ENCODE results near the gene CTSZ.

CTSZ gene

DNA sequence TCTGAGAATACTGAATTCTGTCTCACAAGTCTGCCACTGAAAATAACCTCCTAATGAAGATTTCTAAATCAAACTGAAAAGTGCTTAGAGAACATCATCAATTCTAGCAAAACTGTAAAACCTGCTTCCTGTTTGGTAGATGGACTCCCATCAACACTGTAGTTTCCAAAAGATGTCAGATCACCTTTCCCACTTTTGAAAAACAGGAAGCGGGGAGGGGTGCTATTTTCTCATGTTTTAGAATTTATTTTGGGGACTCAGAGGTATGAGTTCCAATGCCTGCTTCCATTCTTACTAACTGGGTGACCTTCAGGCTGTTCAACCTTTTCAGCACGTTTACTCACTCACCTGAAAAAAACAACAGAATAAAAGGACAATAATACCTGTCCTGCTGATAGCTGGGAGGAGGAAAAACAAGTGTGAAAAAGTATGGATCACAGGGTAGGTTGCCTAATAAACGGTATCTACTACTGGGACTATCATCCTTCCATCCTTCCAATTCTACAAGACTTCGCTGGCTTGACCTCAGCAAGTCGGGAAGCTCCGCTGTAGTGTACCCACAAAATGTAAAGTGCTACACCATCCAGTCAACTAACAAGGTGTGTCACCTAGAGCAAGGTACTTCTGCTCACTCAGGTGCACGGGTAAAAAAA is 24.0 kb upstream of the CTSZ start:
- DNase-seq: no peak

DNA sequence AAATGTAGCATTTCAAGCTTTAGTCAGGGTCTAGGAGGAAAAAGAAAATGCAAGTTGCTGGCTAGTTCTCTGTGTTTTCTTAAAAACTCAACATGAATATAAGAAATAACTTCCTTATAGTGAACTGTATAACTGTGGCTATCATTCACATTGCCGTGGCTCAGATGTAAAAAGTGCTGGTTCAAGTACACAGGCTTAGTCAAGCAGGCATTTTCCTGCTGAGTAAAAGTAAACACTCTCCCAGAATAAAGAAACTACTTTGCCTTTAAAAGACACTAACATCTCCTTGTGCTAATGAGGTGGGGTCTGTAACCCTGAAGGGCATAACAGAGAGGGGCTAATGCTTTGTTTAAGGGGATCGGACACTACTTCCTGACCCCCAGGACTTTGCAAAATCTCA is 21.8 kb upstream of the CTSZ start:
- DNase-seq: no peak

DNA sequence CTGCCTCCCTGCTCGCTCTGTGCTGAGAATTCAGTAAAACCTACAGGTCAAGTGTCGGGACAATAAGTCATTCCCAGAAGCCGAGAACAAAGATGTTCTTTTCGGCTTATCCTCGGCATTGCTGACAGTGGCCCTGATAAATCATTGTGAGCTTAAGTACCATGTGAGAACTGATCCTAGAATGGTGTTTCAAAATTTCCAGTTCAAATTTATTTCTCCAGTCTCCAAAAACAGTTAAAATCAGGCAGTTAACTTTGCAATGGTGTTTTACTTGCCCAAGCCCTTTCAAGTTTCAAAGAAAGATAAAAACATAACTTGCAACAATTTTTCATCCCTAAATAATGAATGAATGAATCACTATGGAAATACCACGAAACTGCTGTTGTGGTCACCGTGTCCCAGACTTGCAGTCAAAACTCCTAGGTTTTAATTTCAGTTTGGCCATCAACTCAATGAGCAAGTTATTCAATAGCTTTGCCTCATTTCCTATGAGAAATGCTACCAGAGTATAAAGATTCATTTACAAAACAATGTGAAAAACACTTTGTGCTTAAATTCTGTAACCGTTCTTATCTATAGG is 20.8 kb upstream of the CTSZ start:
- DNase-seq: no peak

DNA sequence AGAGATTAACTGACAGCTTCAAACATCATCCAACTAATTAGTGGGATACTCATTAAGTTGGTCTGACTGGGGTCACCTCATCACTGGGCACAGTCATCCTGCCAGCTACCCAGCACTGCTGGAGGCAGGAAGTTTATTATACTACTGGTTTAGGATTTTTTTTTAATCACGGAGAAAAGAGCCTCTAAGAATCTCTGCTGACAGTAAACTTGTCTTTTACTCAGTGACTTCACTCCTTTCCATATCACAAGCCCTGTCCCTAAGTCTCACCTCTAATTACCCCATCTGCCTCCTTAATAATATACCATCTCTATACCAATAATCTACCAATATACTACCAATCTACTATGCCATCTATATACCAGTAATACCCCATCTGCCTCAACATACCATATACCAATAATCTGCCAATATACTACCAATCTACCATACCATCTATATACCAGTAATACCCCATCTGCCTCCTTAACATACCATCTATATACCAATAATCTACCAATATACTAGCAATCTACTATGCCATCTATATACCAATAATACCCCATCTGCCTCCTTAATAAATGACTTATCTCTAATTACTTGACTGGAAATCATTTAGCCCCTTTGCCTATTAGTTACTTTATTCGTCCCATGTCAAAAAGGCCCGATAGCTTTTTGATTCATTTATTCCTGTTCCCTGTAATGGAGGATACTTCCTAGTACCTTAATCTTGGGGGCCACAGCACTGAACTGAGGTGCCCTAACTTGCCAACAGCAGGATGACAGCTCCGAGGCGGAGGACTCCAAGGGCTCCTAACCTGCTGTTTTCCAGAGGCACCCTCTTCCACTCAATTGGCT is 20.1 kb upstream of the CTSZ start:
- DNase-seq: no peak

DNA sequence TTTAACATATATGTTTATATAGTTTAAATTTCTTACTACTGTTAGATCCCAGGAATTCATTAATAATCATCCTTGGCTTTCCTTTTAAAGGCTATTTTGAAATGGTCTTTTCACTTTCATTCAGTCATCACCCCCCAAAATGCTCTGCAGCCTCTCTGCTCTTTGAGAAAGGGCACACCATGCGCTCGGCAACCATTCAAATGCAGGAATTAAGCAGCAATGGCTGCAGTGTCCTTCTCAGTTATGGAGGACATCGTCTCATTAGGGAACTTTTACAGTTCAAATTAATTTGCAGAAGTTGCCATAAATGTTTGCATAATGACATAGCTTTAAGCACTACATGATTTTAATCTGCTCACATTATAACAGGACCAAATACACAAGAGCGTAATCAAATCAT is 18.5 kb upstream of the CTSZ start:
- no peak for DNase-seq

DNA sequence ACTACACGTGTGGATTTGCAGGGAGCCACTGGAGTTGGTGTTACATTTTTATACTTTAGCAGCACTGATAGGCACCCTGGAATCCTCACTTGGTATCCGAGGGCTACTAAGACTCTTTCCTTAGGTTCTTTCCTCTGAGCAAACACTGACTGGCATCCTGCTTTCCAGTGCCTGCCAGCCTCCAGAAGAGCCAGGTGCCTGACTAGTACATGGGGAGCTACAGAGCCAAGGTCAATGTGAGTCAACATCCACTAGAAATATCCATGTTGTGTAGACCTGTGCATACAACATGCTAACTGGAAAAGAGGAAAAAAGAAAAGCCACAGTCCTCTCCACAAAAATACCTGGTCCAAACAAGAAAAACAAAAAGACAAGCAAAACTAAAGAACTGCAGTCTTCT is 18.0 kb upstream of the CTSZ start:
- no peak for DNase-seq

DNA sequence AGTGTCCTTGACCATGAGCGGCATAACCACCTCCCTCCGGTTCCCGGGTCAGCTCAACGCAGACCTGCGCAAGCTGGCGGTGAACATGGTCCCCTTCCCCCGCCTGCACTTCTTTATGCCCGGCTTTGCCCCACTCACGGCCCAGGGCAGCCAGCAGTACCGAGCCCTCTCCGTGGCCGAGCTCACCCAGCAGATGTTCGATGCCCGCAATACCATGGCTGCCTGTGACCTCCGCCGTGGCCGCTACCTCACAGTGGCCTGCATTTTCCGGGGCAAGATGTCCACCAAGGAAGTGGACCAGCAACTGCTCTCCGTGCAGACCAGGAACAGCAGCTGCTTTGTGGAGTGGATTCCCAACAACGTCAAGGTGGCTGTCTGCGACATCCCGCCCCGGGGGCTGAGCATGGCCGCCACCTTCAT is 17.1 kb upstream of the CTSZ start:
- no peak for DNase-seq

DNA sequence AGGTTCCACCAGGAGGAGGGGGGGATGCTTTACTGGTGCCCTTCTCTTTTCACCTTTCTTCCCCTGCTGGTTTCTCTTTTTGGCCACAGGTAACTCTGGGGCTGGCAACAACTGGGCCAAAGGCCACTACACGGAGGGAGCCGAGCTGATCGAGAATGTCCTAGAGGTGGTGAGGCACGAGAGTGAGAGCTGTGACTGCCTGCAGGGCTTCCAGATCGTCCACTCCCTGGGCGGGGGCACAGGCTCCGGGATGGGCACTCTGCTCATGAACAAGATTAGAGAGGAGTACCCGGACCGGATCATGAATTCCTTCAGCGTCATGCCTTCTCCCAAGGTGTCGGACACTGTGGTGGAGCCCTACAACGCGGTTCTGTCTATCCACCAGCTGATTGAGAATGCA is 16.6 kb upstream of the CTSZ start:
- no peak for DNase-seq

DNA sequence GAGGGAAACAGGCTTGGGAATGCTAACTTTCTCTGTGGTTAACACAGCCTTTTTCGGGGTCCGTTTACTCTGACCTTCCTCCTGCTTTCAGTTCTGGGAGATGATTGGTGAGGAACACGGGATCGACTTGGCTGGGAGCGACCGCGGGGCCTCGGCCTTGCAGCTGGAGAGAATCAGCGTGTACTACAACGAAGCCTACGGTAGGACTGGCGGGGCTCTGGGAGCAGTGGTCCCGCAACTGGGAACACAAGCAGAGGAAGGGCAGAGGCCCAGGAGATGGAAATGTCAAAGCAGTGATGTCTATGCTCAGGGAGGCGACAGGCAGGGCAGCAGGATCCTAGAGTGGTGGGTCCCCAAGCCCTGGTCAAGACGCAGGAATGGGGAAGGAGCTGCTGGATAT is 15.7 kb upstream of the CTSZ start:
- DNase-seq: no peak

DNA sequence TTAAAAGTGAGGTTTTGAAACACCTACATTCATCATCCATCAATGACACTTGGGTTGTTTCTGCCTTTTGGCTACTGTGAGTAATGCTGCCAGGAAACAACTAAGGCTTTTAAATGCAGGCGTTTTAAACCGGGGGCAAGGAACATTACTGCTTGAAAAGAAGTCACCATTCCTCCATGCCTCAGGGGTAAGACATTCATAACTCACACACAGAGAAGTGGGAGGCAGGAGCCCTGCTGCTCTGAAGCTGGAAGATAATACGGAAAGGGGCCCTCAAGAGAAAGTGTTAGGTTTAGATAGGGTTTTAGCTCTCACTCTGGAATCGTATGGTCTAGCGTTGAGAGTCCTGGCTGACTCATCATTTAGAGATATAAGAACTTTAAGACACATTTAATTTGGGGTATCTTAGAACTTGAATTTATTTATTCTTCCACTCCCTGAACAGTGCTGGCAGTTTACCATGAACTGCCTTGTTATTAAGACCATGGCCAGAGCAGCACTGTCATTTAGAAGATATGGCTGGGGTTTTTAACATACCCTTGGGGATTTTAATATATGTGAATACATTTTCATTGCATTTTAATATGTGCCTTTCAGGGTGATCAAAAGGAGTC is 14.0 kb upstream of the CTSZ start:
- DNase-seq: no peak

DNA sequence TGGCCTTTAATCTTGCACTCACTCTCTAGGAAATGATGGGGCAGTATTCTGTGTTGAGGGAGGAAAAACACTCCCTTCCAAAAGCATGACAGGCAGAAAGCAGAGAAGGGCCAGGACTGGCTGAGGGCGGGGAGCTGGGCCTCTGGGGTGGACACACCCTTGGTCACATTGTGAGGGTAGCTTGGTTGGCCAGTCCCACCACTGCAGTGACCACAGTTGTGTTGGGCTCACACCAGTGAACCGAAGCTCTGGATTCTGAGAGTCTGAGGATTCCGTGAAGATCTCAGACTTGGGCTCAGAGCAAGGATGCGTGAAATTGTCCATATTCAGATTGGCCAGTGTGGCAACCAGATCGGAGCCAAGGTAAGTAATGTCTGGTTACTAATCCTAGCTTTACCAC is 12.2 kb upstream of the CTSZ start, which contains the start of gene TUBB1:
TSS of gene TUBB1 (plus strand) at position 213 of the 400 bp plus-strand sequence. CDS start at position 307, 94 bp downstream.
- DNase-seq: no peak

DNA sequence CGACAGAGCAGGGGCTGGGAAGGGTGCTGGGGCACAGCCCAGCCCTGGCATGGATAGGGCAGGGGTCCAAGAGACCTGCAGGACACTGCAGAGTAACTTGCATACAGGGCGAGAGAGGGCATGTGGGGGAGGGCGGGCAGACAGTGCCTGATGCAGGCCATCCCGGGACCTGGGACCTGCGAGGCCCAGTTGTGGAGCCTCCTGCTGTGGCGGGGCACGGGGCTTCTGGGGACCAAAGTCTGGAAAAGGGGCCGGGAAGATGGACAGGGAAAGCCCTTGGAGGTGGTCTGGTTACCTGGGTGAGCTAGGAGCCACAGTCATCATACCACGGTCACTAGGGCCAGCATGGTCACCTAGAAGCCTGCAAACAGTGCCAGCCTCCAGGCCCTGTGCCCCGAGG is 11.8 kb upstream of the CTSZ start:
- DNase-seq: no peak

DNA sequence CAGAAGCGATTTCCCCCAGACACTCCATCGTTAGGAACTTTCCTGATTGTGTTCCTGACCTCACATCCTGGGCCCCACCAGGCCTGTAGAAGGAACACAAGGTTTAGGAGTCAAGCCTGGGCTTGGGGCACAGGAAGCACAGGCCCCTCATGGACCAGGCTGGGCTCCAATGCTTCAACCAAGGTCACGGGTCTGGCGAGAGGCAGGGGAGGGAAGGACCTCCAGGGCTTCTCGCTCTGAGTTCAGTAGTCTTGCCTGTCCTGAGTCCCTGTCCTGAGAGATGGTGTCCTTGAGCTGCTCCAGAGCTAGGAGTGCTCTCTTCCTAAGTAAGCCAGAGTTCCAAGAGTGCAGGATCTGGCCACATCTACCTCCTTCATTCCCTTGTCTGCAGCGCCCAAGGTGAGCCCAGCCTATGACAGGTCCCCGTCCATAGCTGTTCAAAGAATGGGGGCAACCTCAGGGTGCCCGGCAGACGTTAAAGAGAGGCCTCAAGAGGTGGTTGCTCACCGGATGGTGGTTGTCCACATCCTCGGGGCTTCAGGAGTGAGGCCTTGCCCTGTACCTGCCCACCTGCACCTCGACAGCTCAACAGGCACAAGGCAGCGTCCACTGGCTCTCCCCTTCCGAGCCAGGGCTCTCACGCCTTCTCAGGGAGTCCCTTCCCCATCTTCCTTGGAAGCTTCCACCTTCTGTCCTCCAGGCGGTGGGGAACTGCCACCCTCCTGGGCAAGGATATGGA is 10.6 kb upstream of the CTSZ start:
- no peak for DNase-seq

DNA sequence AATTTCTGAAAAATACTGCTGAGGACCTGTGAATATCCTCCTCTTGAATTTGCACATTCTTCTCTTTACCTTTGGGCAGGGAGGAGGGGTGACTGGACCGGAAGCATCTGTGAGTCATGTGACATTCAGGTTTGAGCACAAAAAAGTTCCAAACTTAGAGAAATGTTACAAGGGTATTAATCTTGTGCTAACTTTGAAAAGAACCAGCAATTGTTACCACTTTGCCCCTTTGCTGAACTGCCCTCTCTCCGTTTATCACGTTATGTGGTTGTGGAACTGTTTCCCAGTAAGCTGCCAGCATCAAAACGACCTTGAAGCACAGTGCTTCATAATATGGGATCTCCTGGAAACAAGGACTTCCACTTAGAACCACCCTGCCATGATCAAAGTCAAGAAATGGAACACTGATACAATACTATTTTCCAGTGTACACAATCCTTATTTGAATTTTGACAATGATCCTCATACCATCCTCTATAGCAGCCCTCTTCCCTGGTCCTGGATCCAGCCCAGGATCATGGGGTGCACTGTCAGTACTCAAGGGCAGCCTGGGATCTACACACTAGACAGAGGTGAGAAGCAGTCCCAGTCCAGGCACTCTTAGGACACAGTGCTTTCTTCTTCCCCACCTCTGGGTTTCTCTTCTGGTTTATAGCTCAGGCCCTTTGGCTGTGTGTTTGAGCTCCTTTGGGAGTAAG is 9.9 kb upstream of the CTSZ start:
- peak; percentile 34 for DNase-seq

DNA sequence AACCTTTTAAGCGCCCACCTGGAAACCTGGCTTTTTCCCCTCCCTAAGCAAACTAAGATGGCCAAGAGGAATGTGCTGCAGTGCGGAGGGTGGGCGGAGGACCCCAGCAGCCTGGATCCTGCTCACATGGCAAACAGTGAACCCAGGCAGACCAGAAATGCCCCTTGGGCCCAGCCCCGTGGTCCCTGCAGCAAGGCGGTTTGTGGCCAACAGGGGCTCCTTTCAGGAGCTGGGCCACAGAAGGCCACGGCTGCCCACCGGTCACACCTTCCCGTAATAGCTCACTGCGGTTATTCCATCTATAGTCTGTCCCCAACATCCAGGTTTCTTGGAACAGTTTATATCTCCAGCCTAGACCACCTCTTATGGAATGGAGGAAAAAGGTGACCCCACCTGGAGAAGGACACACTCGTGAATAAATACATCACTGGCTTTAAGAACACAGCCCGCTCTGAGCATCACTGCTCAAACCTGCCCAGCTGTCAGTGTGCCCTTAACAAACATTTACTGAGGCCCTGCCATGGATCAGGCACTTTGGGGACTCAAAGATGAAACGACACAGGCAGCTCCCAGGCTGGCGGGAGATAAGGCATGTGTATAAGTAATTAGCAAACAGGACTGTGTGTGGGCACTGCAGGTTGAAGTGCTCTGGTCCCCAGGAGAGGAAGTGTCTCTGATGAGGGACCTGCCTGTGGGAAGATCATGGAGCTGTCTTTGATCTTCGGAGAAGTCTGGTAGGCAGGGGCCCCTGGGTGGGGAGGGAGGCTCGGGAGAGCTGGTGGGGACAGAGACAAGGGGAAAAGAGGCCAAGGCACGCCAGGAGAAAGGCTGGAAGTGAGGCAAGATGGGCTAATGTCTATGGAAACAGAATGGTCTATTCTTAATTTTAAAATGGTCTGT is 9.0 kb upstream of the CTSZ start:
- DNase-seq: no peak

DNA sequence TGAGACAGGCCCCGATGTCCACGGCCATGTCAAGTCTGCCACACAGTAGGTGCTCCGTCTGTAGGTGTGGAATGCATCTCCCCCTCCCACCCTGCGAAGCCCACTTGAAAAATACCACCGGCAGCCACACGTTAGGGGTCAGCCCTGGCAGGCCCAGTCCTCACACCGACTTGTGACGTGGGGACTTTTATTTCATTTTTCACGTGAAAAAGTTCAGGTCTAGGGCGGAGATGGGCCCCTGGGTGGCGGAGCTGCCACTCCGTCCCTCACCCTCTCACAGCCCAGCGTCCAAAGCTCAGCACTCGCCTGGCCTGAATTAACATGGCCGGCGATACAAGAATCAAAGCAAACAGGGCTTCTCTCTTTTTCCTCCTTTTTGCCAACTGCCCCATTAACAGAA is 8.4 kb upstream of the CTSZ start:
- DNase-seq: no peak

DNA sequence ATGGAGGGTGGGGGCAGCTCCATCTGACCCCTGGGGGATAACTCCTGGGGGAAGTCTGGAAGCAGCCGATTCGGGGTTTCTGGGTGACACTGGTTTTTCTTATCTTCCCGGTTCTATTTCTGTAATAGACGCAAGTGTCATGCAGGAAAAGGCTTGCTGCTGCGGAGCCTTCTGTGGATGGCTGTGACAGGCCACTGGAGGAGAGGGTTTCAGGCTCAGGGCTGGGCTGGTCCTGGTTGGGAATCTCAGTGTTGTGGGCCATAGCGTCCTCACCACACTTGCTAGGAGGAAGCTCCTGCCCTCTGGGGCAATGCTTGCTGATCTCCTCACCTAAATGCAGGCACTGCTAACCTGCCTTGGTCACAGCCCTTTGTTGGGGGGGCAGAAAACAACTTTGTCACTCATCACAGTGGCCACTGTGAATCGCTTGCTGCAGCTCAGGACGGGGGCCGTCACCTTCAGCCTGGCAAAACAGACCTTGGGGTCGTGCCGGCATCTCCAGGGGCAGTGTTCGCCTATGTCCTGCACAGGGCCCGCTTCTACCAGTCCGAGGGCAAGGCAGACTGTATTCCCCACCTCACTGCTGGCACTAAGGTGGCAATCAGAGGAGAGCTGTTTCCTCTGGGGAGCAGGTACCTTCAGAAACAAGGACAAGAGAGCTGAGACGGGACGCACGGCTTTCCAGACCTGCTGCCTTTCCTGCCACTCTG is 7.8 kb upstream of the CTSZ start:
- no peak for DNase-seq

DNA sequence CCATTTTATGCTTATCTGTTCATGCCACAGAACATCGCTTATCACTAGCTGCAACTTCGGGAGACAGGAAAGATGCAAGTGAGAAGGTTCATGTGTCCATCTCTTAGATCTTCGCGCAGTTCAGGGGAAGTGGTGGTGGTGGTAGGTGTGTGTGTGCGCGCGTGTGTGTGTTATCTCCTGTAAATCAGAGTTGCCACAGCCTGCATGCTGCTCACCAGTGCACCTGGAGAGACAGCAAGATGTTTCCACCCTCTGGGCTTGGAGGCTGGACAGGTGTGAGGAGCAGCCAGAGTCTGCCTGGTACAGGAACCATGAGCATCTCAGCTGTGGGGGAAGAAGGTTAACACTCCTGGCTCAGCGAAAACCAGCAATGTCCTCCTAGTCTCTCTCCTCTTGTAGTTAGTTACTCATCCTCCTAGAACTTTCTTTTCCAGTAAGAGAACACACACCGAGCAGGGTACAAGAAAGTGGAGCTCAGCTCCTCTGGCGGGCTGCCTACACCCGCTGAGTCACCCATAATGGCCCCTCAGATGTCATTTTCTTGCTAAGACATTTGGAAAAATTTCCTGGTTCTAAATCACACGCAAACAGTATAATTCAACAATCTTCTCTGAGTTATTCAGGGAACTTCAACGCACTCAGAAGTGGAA is 7.0 kb upstream of the CTSZ start:
- DNase-seq: no peak

DNA sequence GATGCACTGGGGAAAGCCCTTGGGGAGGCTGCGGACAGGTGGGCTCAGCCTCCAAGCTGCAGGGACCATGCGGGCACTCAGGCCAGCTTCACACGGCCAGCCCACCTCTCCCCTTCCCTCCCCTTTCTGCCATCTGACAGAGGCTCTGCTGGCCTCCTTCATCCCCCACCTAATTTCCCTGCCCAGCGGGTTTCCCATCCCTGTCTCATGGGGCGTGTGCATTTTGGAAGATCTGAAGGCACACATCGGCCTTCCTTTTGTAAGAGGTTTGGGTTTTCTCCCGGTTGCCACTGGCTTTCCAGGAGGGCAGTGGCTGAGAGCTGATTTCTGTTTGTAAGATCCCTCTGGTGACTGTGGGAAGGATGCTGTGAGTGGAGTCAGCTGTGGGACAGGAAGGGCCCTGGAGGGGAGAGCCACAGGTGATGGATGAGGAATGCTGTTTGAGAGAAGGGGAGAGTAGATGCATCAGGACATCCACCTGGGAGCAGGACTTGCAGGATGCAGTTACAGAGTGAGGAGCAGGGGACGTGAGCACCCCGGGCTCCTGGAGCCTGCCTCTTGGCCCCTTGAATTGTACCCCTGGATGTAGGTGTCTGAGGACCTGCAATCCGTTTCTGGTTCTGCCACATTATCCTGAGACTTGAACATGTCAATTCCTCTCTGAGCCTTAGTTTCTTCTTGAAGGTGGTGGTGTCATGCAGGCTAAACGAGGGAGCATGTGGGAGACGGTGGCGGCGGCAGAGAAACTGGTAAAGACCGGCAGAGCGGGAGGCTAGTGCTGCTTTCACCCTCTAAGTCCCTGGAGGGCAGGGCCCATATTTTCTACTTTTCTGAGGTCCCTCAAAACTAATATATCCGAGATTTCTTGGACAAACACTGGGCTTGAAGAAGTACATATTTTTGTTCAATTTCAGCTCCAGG is 6.2 kb upstream of the CTSZ start:
- DNase-seq: no peak
